Hematopoietic multipotent progenitor cell treated with erythropoietin and hydrocortisone succinate and interleukin-3 and kit ligand, for 17 days (in vitro differentiated cells): ENCODE measurements around the gene R3HDM1.
"Not testable (repeated sequence)": the region's sequence is repeated elsewhere in the genome, so short reads cannot be mapped to it uniquely, and the experiment has no call there.

Experiments used
- DNase-seq: peaks from one replicate; pipeline ENCODE4 v3.0.0-alpha.2; 2015; ENCODE audit warnings: low spot score

Gene R3HDM1

GRCh38 chr2:135573620-135574019 lies 42.3 kb downstream of the R3HDM1 start:
- DNase-seq = no peak

GRCh38 chr2:135581282-135581681 lies 50.0 kb downstream of the R3HDM1 start:
- DNase-seq = no peak

- no peak for DNase-seq
Observed at GRCh38 chr2:135582383-135582782, 51.1 kb downstream of the R3HDM1 start.

GRCh38 chr2:135585586-135585985 lies 54.3 kb downstream of the R3HDM1 start:
- DNase-seq = no peak

- DNase-seq = no peak
Observed at GRCh38 chr2:135586148-135586547, 54.9 kb downstream of the R3HDM1 start.

GRCh38 chr2:135587958-135588357 lies 56.7 kb downstream of the R3HDM1 start:
- no peak for DNase-seq

GRCh38 chr2:135590619-135591260 lies 59.5 kb downstream of the R3HDM1 start:
- no peak for DNase-seq

GRCh38 chr2:135600915-135601314 lies 69.6 kb downstream of the R3HDM1 start:
- DNase-seq = peak; percentile 16

GRCh38 chr2:135603543-135603942 lies 72.3 kb downstream of the R3HDM1 start:
- DNase-seq = no peak

- DNase-seq = no peak
Observed at GRCh38 chr2:135607561-135607960, 76.3 kb downstream of the R3HDM1 start.

GRCh38 chr2:135612319-135612718 lies 81.0 kb downstream of the R3HDM1 start:
- DNase-seq = no peak

GRCh38 chr2:135615404-135615803 lies 84.1 kb downstream of the R3HDM1 start:
- DNase-seq = no peak

- no peak for DNase-seq
Observed at GRCh38 chr2:135617501-135618015, 86.3 kb downstream of the R3HDM1 start.

GRCh38 chr2:135620198-135620597 lies 88.9 kb downstream of the R3HDM1 start:
- no peak for DNase-seq

GRCh38 chr2:135629520-135629919 lies 98.2 kb downstream of the R3HDM1 start:
- no peak for DNase-seq

- DNase-seq = not testable (repeated sequence)
Observed at GRCh38 chr2:135630034-135630433, 98.8 kb downstream of the R3HDM1 start.

GRCh38 chr2:135630488-135630887 lies 99.2 kb downstream of the R3HDM1 start:
- DNase-seq = no peak

GRCh38 chr2:135633582-135633981 lies 102.3 kb downstream of the R3HDM1 start:
- no peak for DNase-seq

- DNase-seq = no peak
Observed at GRCh38 chr2:135635212-135635835, 104.0 kb downstream of the R3HDM1 start.

- DNase-seq = no peak
Observed at GRCh38 chr2:135636982-135637381, 105.7 kb downstream of the R3HDM1 start.

GRCh38 chr2:135637456-135638087 lies 106.3 kb downstream of the R3HDM1 start:
- DNase-seq = no peak

- no peak for DNase-seq
Observed at GRCh38 chr2:135638825-135639224, 107.5 kb downstream of the R3HDM1 start.
